ENCODE data around the gene ASAP2. TPM values are rescaled to one million over a fixed set of nuclear protein-coding genes. Genes with fewer than 3 reads are reported as not detected.
A peak's percentile ranks its signal among the peaks of the same experiment; 100 is the strongest.

ASAP2 gene
- total RNA-seq, 1 experiment from 2014 or later, result 14.3 TPM

DNA sequence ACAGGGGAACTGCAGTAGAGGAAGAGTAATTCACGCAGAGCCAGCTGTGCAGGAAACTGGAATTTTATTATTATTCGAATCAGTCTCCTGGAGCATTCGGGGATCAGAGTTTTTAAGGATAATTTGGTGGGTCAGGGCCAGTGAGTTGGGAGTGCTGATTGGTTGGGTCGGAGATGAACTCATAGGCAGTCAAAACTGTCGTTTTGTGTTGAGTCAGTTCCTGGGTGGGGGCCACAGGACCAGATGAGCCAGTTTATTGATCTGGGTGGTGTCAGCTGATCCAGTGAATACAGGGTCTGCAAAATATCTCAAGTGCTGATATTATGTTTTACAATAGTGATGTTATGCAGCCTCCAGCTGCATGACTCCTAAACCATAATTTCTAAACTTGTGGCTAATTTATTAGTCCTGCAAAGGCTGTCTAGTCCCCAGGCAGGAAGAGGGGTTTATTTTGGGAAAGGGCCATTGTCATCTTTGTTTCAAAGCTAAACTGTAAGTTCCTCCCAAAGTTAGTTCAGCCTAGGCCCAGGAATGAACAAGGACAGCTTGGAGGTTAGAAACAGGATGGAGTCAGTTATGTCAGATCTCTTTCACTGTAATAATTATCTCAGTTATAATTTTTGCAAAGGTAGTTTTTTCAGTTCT is 67.0 kb downstream of the ASAP2 start (continued):
- no peak for TF ChIP-seq PREB (CRISPR knock-in tag; IDR thresholded peaks at IDR 0.05; ENCODE audit: borderline replicate concordance)
- no peak for TF ChIP-seq FOXP1 (CRISPR knock-in tag; IDR thresholded peaks at IDR 0.05; ENCODE audit: borderline replicate concordance)
- TF ChIP-seq TEAD4 (CRISPR knock-in tag; IDR thresholded peaks at IDR 0.05), result no peak

- Mint-ChIP-seq H3K4me3 (no peak overlapping the region), H3K36me3 (no peaks in the 10 kb centered on the region), H3K27me3 (ENCODE audit: low read depth) (no peaks in the 10 kb centered on the region), H3K4me1 (peaks cover 34% of the 10 kb centered on the region), H3K9me3 (peaks cover 18% of the 10 kb centered on the region), H3K27ac (peak overlapping the region; percentile 51)
- CTCF ChIA-PET, result interaction anchor here (0.9 to 2.9 kb wide), 8 partner anchors 8 to 136 kb away, joined by 3 to 12 read pairs (median 4); no protein-coding TSS in a partner anchor
- TF ChIP-seq SOX15 (CRISPR knock-in tag; IDR thresholded peaks at IDR 0.05) (no peak), ZNF138 (CRISPR knock-in tag; conservative IDR thresholded peaks at IDR 0.05) (no peak), USF2 (CRISPR knock-in tag; IDR thresholded peaks at IDR 0.05) (no peak), GABPB1 (CRISPR knock-in tag; IDR thresholded peaks at IDR 0.05) (no peak)
- TF ChIP-seq, protein P1, sequence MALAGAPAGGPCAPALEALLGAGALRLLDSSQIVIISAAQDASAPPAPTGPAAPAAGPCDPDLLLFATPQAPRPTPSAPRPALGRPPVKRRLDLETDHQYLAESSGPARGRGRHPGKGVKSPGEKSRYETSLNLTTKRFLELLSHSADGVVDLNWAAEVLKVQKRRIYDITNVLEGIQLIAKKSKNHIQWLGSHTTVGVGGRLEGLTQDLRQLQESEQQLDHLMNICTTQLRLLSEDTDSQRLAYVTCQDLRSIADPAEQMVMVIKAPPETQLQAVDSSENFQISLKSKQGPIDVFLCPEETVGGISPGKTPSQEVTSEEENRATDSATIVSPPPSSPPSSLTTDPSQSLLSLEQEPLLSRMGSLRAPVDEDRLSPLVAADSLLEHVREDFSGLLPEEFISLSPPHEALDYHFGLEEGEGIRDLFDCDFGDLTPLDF (CRISPR knock-in tag; IDR thresholded peaks at IDR 0.05), result no peak
- no peak for ATAC-seq
- POLR2A ChIA-PET, result interaction anchor here (0.6 to 0.7 kb wide), 3 partner anchors 92 to 138 kb away, joined by 3 to 5 read pairs (median 3); no protein-coding TSS in a partner anchor
- no peak for DNase-seq (ENCODE audit: low spot score)
Measured at GRCh38 chr2:9274701-9275343, 68.2 kb downstream of the ASAP2 start.

DNA sequence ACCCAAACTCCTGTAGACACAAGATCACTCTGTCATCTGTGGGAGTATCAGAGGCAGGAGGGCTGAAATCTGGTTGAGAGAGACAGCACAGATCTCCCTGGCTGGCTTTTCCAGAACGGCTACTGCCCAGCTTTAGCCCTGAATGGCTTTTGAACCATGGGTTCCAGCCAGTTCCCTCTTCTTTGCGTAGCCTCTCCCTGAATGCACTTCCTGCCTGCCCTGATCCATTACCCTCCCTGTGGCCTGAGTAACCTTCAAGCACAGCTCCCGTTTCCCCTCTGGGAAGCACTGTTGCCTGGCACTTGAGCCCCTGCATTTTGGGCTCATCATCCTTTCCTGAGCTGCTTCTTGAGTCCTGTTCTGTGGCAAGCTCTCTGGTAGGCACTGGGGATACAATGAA is 68.8 kb downstream of the ASAP2 start:
- no peak for DNase-seq (ENCODE audit: low spot score)
- H3K36me3 Mint-ChIP-seq, result no peaks in the 10 kb centered on the region
- H3K9me3 Mint-ChIP-seq, result peaks cover 18% of the 10 kb centered on the region
- H3K4me3 Mint-ChIP-seq, result no peak overlapping the region
- peaks cover 30% of the 10 kb centered on the region for H3K4me1 Mint-ChIP-seq
- POLR2A ChIA-PET, result interaction anchor here (0.6 to 0.7 kb wide), 2 partner anchors 92 to 133 kb away, joined by 3 to 5 read pairs; no protein-coding TSS in a partner anchor
- peak overlapping the region; percentile 26 for H3K27ac Mint-ChIP-seq
- no peak for TF ChIP-seq ZNF121 (CRISPR knock-in tag; IDR thresholded peaks at IDR 0.05)
- no peak for TF ChIP-seq TEAD4 (CRISPR knock-in tag; IDR thresholded peaks at IDR 0.05)
- TF ChIP-seq, protein P2, sequence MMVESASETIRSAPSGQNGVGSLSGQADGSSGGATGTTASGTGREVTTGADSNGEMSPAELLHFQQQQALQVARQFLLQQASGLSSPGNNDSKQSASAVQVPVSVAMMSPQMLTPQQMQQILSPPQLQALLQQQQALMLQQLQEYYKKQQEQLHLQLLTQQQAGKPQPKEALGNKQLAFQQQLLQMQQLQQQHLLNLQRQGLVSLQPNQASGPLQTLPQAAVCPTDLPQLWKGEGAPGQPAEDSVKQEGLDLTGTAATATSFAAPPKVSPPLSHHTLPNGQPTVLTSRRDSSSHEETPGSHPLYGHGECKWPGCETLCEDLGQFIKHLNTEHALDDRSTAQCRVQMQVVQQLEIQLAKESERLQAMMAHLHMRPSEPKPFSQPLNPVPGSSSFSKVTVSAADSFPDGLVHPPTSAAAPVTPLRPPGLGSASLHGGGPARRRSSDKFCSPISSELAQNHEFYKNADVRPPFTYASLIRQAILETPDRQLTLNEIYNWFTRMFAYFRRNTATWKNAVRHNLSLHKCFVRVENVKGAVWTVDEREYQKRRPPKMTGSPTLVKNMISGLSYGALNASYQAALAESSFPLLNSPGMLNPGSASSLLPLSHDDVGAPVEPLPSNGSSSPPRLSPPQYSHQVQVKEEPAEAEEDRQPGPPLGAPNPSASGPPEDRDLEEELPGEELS (CRISPR knock-in tag; IDR thresholded peaks at IDR 0.05), result no peak
- TF ChIP-seq ATF1 (CRISPR knock-in tag; IDR thresholded peaks at IDR 0.05), result no peak
- TF ChIP-seq EMX1 (CRISPR knock-in tag; IDR thresholded peaks at IDR 0.05), result no peak
- TF ChIP-seq ZNF416 (CRISPR knock-in tag; IDR thresholded peaks at IDR 0.05), result no peak
- CTCF ChIA-PET, result interaction anchor here (0.9 to 2.9 kb wide), 9 partner anchors 9 to 137 kb away, joined by 3 to 12 read pairs (median 4); no protein-coding TSS in a partner anchor
- peak; percentile 71 for ATAC-seq
- no peaks in the 10 kb centered on the region for H3K27me3 Mint-ChIP-seq (ENCODE audit: low read depth)

- ATAC-seq (no peak), DNase-seq (ENCODE audit: low spot score) (no peak)
- POLR2A ChIA-PET, result no interaction called here
- H3K36me3 Mint-ChIP-seq, result no peaks in the 10 kb centered on the region
- CTCF ChIA-PET, result interaction anchor here (0.9 to 2.9 kb wide), 8 partner anchors 9 to 165 kb away, joined by 3 to 12 read pairs (median 4); no protein-coding TSS in a partner anchor
- H3K27me3 Mint-ChIP-seq (ENCODE audit: low read depth), result no peaks in the 10 kb centered on the region
- peaks cover 18% of the 10 kb centered on the region for H3K9me3 Mint-ChIP-seq
- H3K4me3 Mint-ChIP-seq, result no peak overlapping the region
- H3K4me1 Mint-ChIP-seq, result peaks cover 30% of the 10 kb centered on the region
- no peak overlapping the region; the same call in 1 of the 2 replicates for H3K27ac Mint-ChIP-seq
- TF ChIP-seq, protein P3, sequence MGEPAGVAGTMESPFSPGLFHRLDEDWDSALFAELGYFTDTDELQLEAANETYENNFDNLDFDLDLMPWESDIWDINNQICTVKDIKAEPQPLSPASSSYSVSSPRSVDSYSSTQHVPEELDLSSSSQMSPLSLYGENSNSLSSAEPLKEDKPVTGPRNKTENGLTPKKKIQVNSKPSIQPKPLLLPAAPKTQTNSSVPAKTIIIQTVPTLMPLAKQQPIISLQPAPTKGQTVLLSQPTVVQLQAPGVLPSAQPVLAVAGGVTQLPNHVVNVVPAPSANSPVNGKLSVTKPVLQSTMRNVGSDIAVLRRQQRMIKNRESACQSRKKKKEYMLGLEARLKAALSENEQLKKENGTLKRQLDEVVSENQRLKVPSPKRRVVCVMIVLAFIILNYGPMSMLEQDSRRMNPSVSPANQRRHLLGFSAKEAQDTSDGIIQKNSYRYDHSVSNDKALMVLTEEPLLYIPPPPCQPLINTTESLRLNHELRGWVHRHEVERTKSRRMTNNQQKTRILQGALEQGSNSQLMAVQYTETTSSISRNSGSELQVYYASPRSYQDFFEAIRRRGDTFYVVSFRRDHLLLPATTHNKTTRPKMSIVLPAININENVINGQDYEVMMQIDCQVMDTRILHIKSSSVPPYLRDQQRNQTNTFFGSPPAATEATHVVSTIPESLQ (CRISPR knock-in tag; IDR thresholded peaks at IDR 0.05), result no peak
- TF ChIP-seq ZNF423 (CRISPR knock-in tag; IDR thresholded peaks at IDR 0.05) (no peak), TEAD4 (CRISPR knock-in tag; IDR thresholded peaks at IDR 0.05) (no peak), ZNF281 (CRISPR knock-in tag; IDR thresholded peaks at IDR 0.05) (no peak)
Measured at GRCh38 chr2:9276074-9276473, 69.5 kb downstream of the ASAP2 start.

Measured in WTC11 (cell line).